Stimulated activated CD4-positive, alpha-beta T cell treated with anti-CD3 and anti-CD28 coated beads, Interleukin-4, amount 100 ng/mL, for 4 hours (primary cell): ENCODE measurements around the gene GSKIP.

Experiments
- DNase-seq, 2 experiments: peaks; one replicate each; pipeline ENCODE4 v3.0.0-alpha.2; 2020

Gene GSKIP

DNA sequence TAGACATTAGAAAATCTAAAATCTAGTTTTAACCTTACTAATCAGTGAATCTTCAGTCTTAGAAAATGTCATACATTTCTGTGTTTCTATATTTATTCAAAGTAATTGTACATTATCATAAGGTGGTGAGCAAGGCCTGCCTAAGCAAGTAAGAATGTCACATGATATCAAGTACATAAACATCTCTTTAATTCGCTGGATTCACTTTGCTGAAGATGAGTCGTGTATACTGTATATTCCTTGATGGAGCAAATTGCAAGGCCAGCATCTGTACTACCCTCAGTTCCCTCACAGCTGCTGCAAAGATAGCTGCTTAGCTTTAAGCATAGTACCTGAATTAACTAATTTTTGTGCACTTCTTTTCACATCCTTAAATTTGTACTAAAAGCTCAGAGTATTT lies 20.1 kb downstream of the GSKIP start:
- no peak for DNase-seq

- DNase-seq: no peak
Observed at GRCh38 chr14:96384053-96384452, 20.7 kb downstream of the GSKIP start.

- no peak for DNase-seq
Observed at GRCh38 chr14:96384740-96385139, 21.4 kb downstream of the GSKIP start.

- no peak for DNase-seq
Observed at GRCh38 chr14:96385385-96385784, 22.1 kb downstream of the GSKIP start.

- DNase-seq: no peak
Observed at GRCh38 chr14:96390965-96391292, 27.6 kb downstream of the GSKIP start.

GRCh38 chr14:96391293-96392118 lies 28.2 kb downstream of the GSKIP start:
- DNase-seq: peak; percentile 99 to 100

DNA sequence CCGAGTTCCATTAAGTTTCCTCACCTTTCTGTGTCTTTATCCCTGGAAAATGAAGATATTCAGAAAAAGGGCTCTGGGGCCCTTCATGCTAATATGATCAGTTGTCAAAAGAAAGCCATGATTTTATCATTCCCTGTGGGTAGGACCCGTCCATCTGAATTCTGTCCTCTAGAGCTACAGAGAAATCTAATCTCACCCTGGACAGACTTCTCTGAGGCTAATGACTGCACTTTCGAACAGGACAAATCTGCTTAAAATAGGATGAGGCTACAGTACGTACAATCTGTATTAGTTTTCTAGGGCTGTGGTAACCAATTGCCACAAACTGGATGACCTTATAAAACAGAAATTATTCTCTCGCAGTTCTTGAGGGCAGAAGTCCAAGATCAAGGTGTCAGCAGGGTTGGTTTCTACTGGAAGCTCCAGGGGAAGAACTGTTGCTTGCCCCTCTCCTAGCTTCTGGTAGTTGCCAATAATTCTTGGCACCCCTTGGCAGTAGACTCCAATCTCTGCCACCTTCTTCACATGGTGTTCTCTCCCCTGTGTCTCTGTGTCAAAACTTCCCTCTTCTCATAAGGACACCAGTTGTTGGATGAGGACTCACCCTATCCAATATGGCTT lies 29.9 kb downstream of the GSKIP start:
- DNase-seq: no peak

DNA sequence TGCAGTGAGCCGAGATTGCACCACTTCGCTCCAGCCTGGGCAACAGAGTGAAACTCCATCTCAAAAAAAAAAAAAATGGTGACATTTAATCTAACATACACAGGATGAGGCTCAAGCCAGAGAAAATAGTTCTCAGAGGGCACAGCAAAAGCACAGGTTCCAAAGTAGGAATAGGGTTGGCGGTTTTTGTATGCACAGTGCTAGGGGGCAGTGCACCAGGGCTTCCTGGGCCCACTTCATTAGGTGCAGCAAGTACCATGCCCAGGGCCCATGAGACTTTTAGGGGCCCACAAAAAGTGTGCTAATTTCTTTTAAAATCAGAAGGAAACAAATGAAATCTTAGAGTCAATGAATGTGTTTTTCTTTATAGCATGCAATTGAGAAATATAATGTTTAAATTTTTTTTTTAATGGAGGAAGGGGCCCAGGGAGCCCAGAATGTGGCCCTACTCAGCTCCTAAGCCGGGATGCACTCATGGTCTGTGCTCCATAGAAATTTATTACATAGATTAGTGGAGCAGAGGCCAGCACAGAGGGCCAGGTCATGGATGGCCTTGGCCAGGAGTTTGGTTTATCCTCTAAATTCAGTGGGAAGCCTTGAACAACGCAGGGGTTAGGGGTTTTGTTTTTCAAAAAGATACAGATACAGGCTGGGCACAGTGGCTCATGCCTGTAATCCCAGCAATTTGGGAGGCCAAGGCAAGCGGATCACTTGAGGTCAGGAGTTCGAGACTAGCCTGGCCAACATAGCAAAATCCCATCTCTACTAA lies 30.9 kb downstream of the GSKIP start:
- no peak for DNase-seq

GRCh38 chr14:96398432-96398831 lies 35.1 kb downstream of the GSKIP start:
- DNase-seq: no peak

DNA sequence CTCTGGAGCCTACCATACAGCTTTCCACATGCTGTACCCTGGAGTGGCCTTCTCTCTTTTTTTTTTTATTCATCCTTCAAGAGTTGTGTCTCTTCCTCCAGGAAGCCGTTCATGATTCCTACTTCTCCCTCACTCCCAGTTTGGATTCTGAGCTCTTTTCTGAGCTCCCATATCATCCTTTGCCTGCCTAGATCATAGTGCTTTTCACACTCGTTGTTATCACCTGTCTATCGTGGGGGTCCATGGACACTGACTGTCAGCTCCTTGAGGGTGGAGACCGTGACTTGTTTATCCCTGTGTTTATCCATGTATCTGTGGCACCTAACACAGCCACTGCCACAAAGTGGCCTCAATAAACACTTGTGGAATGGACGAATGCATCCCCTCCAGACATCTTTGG lies 35.6 kb downstream of the GSKIP start:
- DNase-seq: no peak

DNA sequence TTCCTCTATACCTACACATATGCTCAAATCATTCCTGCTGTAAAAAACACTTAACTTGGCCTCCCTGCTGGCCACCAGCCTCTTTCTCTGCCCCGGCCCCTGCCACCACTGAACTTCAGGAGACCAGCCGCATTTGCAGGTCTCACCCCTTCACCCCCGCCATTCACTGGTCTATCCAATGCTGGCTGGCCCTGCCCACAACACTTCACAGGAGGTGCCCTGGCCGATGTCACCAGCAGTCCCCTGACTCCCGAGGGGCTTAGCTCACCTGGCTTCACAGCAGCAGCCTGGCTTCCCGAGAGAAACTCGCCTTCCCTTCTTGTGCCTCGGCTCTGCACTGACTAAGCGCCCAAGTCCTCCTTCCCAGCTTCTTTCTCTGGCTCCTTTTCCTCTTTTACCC lies 36.1 kb downstream of the GSKIP start:
- no peak for DNase-seq

- no peak for DNase-seq
Observed at GRCh38 chr14:96400495-96400894, 37.2 kb downstream of the GSKIP start.

DNA sequence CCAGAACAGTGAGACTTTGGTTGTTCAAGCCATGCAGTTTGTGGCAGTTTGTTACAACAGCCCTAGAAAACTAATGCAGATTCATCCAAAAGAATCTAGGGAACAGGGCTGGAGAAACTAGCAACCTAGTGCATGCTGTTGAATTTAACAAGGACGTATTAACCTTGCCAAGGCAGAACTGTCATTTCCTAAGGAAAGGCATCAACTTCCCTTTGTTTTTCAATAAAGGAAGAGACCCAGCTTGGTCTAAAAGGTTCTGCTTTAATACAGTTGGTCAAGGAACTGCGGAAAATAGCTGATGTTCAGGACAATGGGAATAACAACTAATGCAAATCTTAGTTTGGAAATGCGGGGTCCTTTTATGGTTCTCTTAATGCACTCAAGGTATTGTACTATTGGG lies 40.1 kb downstream of the GSKIP start:
- no peak for DNase-seq

- no peak for DNase-seq
Observed at GRCh38 chr14:96405677-96406076, 42.4 kb downstream of the GSKIP start.

GRCh38 chr14:96407935-96408570 lies 44.7 kb downstream of the GSKIP start:
- DNase-seq: no peak

- no peak for DNase-seq
Observed at GRCh38 chr14:96408608-96409007, 45.3 kb downstream of the GSKIP start.

DNA sequence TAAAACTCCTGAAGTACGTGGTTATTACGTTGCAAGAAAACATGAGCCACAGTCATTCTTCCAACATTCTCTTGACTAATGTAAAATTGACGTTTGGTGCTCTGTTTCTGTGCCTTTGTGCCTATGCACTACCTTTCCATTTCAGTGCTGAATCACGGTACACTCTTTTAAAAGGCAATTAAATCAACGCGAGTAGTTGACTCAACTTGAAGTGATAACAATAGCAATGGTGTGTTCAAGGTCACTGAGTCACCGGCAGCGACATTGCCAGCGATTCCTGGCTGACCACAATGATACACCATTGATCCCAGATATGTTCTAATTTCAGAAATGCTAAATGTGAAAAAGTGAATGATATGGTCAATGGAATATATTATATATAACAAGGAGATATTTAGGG lies 46.4 kb downstream of the GSKIP start:
- no peak for DNase-seq

- no peak for DNase-seq
Observed at GRCh38 chr14:96410119-96410518, 46.8 kb downstream of the GSKIP start.

DNA sequence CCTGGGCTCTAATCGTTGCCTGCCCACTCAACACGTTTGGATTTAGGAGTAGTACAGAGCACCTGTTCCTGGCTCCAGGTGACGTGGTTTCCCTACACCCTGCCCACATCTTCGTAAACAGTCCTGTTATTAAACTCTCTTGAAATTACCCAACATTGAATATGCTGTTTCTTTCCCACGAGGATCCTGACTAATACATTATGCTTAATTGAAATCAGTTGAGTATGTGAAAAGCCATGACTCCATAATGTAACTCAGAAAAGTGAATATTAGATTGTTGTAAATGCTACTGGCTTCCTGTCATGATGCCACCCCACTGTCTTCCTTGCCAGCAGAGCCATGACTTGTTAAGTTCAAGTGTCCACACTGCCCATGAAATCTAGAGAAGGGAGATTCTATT lies 50.2 kb downstream of the GSKIP start:
- no peak for DNase-seq

DNA sequence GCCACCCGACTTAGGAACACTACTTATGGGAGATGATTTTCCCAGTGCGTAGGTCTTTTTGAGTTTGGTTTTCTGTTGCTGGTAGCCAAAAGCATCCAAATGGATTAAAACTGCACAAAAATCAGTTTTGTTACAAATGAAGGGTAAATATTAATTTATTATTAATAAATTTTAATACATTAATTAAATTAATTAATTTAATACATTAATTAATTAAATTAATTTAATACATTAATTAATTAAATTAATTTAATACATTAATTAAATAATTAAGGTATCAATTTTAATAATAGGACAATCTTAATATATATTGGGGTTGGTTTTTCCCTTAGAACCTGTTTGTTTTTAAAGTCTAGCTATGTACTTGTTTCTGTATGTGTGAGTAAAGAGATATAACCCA lies 52.2 kb downstream of the GSKIP start:
- DNase-seq: no peak

DNA sequence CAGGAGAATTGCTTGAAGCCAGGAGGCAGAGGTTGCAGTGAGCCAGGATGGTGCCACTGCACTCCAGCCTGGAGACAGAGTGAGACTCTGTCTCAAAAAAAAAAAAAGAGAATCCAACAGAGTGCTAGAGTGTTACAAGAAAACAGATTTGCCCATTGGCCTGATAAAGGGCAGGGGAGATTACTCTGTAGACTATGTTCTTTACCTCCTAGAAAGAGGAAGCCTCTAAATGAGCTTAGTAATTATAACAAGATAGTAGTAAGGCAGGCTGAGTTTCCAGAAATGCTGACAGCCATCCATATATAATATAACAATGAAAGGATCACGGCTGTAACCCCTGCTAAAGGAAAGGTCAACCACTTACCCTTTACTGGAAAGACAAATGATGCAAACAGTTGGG lies 53.0 kb downstream of the GSKIP start:
- no peak for DNase-seq

DNA sequence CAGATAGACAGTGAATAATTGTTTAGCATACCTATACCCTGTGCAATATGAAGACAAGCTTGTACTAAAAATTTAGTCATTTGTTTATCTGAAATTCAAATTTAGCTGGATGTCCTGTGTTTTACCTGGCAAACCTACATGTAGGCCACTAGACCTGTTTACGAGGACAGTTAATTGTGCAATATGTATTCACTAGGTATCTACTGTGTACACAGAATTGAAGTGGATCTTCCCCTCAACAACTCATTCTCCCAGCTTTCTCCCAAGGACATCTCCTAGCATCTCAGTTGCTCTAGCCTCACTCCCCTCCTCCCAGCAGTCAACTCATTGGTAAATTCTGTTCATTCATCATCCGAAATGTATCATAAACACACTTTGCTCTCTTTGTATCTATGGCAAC lies 53.9 kb downstream of the GSKIP start:
- no peak for DNase-seq

- no peak for DNase-seq
Observed at GRCh38 chr14:96418075-96418474, 54.7 kb downstream of the GSKIP start.

GRCh38 chr14:96421236-96421635 lies 57.9 kb downstream of the GSKIP start:
- DNase-seq: no peak
